Transverse colon (tissue), 4 donors: ENCODE measurements around the gene MEIKIN.
"Not testable (repeated sequence)": the region's sequence is repeated elsewhere in the genome, so short reads cannot be mapped to it uniquely, and the experiment has no call there.

ENCODE experiments used
- EP300 ChIP-seq: sonication (generic); formaldehyde crosslinking; IDR thresholded peaks from one replicate; pipeline ENCODE4 v1.6.1; 2017; ENCODE audit warnings: antibody characterized with exemption, low read depth
- POLR2A ChIP-seq: fragments of 450-650 bp; IDR thresholded peaks from one replicate; pipeline ENCODE4 v1.6.1; 2016; ENCODE audit warnings: antibody characterized with exemption, mild to moderate bottlenecking, moderate library complexity
- POLR2AphosphoS5 ChIP-seq, 3 donors: sonication (generic); formaldehyde crosslinking; IDR thresholded peaks; one replicate each; pipeline ENCODE4 v1.6.1; 2016; ENCODE audit warnings: antibody characterized with exemption in 3 of 3
- TF ChIP-seq, protein P1 (sequence below), 5 experiments: fragments of 200-600 bp in 3 of 5; fragments of 450-650 bp in 2 of 5; sonication (generic) in 3 of 5; IDR thresholded peaks; 1 replicate in 2 of 5; 2 replicates in 3 of 5; pipeline ENCODE4 v1.5.1; 2016 to 2017; ENCODE audit warnings: antibody characterized with exemption in 5 of 5, inconsistent platforms in 3 of 5, mild to moderate bottlenecking in 2 of 5, moderate library complexity in 1 of 5

DNA sequence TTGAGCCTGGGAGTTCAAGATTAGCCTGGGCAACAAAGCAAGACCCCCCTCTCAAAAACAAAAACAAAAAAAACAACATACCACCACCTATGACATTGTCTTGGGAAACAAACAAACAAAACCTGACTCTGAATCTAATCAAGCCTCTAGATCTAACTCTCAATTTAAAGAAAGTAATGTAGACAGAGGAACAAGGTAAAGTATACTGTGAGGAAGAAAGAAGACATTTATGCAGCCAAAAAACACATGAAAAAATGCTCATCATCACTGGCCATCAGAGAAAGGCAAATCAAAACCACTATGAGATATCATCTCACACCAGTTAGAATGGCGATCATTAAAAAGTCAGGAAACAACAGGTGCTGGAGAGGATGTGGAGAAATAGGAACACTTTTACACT, 167.3 kb downstream of the MEIKIN start:
- TF ChIP-seq, protein P1, sequence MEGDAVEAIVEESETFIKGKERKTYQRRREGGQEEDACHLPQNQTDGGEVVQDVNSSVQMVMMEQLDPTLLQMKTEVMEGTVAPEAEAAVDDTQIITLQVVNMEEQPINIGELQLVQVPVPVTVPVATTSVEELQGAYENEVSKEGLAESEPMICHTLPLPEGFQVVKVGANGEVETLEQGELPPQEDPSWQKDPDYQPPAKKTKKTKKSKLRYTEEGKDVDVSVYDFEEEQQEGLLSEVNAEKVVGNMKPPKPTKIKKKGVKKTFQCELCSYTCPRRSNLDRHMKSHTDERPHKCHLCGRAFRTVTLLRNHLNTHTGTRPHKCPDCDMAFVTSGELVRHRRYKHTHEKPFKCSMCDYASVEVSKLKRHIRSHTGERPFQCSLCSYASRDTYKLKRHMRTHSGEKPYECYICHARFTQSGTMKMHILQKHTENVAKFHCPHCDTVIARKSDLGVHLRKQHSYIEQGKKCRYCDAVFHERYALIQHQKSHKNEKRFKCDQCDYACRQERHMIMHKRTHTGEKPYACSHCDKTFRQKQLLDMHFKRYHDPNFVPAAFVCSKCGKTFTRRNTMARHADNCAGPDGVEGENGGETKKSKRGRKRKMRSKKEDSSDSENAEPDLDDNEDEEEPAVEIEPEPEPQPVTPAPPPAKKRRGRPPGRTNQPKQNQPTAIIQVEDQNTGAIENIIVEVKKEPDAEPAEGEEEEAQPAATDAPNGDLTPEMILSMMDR (IDR thresholded peaks at IDR 0.05) = not testable (repeated sequence)
- not testable (repeated sequence) for TF ChIP-seq POLR2AphosphoS5 (IDR thresholded peaks at IDR 0.05); POLR2A; EP300
